ENCODE measurements around the gene EFEMP1.

GRCh38 chr2:55826246-55826645 is 97.3 kb downstream of the EFEMP1 start:
- TF ChIP-seq CTCF (conservative IDR thresholded peaks at IDR 0.05; ENCODE audit: low read depth, low read length) (no peak), EZH2 (IDR thresholded peaks at IDR 0.05; ENCODE audit: borderline replicate concordance, low read depth, low read length, poor library complexity, severe bottlenecking) (no peak)

Data from A673 (cell line).